H9 (cell line): Measurements from ENCODE around the gene MRPL36. TPM values are rescaled to one million over a fixed set of nuclear protein-coding genes. Genes with fewer than 3 reads are reported as not detected.

Source experiments
- DNase-seq: peaks from one replicate; pipeline ENCODE4 v3.0.0-alpha.2; 2017
- H2AFZ ChIP-seq: one replicate; pipeline ENCODE4 v1.6.1; 2013; ENCODE audit warnings: mild to moderate bottlenecking, low read length, control low read depth, moderate library complexity
- H2AK5ac ChIP-seq: 2 replicates; pipeline ENCODE4 v1.6.1; 2013; ENCODE audit warnings: low read length, control low read depth, mixed read lengths; ENCODE audit not compliant: insufficient read length
- H2BK120ac ChIP-seq: one replicate; pipeline ENCODE4 v1.6.1; 2013; ENCODE audit warnings: low read depth, mild to moderate bottlenecking, low read length, control low read depth, inconsistent platforms; ENCODE audit not compliant: poor library complexity, severe bottlenecking
- H2BK12ac ChIP-seq: 2 replicates; pipeline ENCODE4 v1.6.1; 2013; ENCODE audit warnings: low read length, control low read depth, mixed read lengths, low read depth; ENCODE audit not compliant: insufficient read length
- H2BK15ac ChIP-seq: 2 replicates; pipeline ENCODE4 v1.6.1; 2013; ENCODE audit warnings: low read depth, low read length, control low read depth
- H2BK20ac ChIP-seq: one replicate; pipeline ENCODE4 v1.6.1; 2013; ENCODE audit warnings: low read depth, mild to moderate bottlenecking, low read length, control low read depth, inconsistent platforms; ENCODE audit not compliant: poor library complexity, severe bottlenecking
- H2BK5ac ChIP-seq: 2 replicates; pipeline ENCODE4 v1.6.1; 2013; ENCODE audit warnings: low read length, control low read depth, mixed read lengths; ENCODE audit not compliant: insufficient read length
- H3K14ac ChIP-seq: 2 replicates; pipeline ENCODE4 v1.6.1; 2013; ENCODE audit warnings: low read length, control low read depth; ENCODE audit not compliant: insufficient read depth
- H3K18ac ChIP-seq: 2 replicates; pipeline ENCODE4 v1.6.1; 2013; ENCODE audit warnings: low read depth, mild to moderate bottlenecking, mixed read lengths, low read length, control low read depth; ENCODE audit not compliant: insufficient read length
- H3K23ac ChIP-seq: 2 replicates; pipeline ENCODE4 v1.6.1; 2013; ENCODE audit warnings: low read length, control low read depth, mixed read lengths, low read depth; ENCODE audit not compliant: insufficient read length
- H3K23me2 ChIP-seq: 2 replicates; pipeline ENCODE4 v1.6.1; 2013; ENCODE audit warnings: low read depth, mild to moderate bottlenecking, mixed read lengths, low read length, control low read depth; ENCODE audit not compliant: insufficient read length, poor library complexity, severe bottlenecking
- H3K27ac ChIP-seq: 2 replicates; pipeline ENCODE4 v1.5.1; 2013; ENCODE audit warnings: low read length, control low read depth, mixed read lengths, low read depth; ENCODE audit not compliant: insufficient read length
- H3K27me3 ChIP-seq: 2 replicates; pipeline ENCODE4 v1.6.1; 2013; ENCODE audit warnings: low read length, control low read depth, inconsistent platforms; ENCODE audit not compliant: insufficient read depth
- H3K4ac ChIP-seq: 2 replicates; pipeline ENCODE4 v1.6.1; 2013; ENCODE audit warnings: low read depth, mild to moderate bottlenecking, control low read depth, inconsistent platforms, low read length, moderate library complexity
- H3K4me1 ChIP-seq: 2 replicates; pipeline ENCODE4 v1.6.1; 2013; ENCODE audit warnings: low read length, control low read depth, inconsistent platforms; ENCODE audit not compliant: insufficient read depth
- H3K4me2 ChIP-seq: 2 replicates; pipeline ENCODE4 v1.6.1; 2013; ENCODE audit warnings: low read length, control low read depth, mixed read lengths; ENCODE audit not compliant: insufficient read length, insufficient read depth
- H3K56ac ChIP-seq: 2 replicates; pipeline ENCODE4 v1.6.1; 2013; ENCODE audit warnings: low read depth, mild to moderate bottlenecking, mixed read lengths, low read length, control low read depth; ENCODE audit not compliant: insufficient read length
- H3K79me1 ChIP-seq: 2 replicates; pipeline ENCODE4 v1.6.1; 2013; ENCODE audit warnings: low read depth, mild to moderate bottlenecking, moderate library complexity, low read length, control low read depth, inconsistent platforms; ENCODE audit not compliant: insufficient read depth, poor library complexity, severe bottlenecking
- H3K79me2 ChIP-seq: 2 replicates; pipeline ENCODE4 v1.6.1; 2013; ENCODE audit warnings: low read length, control low read depth, inconsistent platforms; ENCODE audit not compliant: insufficient read depth
- H3K9ac ChIP-seq: 2 replicates; pipeline ENCODE4 v1.6.1; 2013; ENCODE audit warnings: low read length, control low read depth, mixed read lengths; ENCODE audit not compliant: insufficient read length; ENCODE audit errors: extremely low read depth
- H3K9me3 ChIP-seq: one replicate; pipeline ENCODE4 v1.6.1; 2013; ENCODE audit warnings: low read depth, low read length, inconsistent platforms; ENCODE audit not compliant: control insufficient read depth
- H3T11ph ChIP-seq: one replicate; pipeline ENCODE4 v1.6.1; 2013; ENCODE audit warnings: mild to moderate bottlenecking, low read length, control low read depth, inconsistent platforms
- H4K20me1 ChIP-seq: one replicate; pipeline ENCODE4 v1.6.1; 2013; ENCODE audit not compliant: control insufficient read depth, insufficient read length, insufficient read depth
- H4K5ac ChIP-seq: 2 replicates; pipeline ENCODE4 v1.6.1; 2013; ENCODE audit warnings: low read depth, mild to moderate bottlenecking, mixed read lengths, low read length, control low read depth; ENCODE audit not compliant: insufficient read length
- H4K8ac ChIP-seq: replicated peaks from 2 replicates; pipeline ENCODE4 v1.6.1; 2013; ENCODE audit warnings: low read length, control low read depth, mixed read lengths, low read depth; ENCODE audit not compliant: insufficient read length
- H4K91ac ChIP-seq: 2 replicates; pipeline ENCODE4 v1.6.1; 2013; ENCODE audit warnings: low read depth, mild to moderate bottlenecking, moderate library complexity, mixed read lengths, low read length, control low read depth; ENCODE audit not compliant: insufficient read length
- H3K27ac Mint-ChIP-seq, 3 experiments: 2 replicates in 2 of 3; 3 replicates in 1 of 3; pipeline ENCODE4 v1.8.0; 2020 to 2021; ENCODE audit warnings: mixed read lengths in 3 of 3, mild to moderate bottlenecking in 1 of 3, moderate library complexity in 1 of 3
- H3K27me3 Mint-ChIP-seq: 2 replicates; pipeline ENCODE4 v1.8.0; 2021; ENCODE audit warnings: low read depth, mild to moderate bottlenecking, moderate library complexity, mixed read lengths
- H3K36me3 Mint-ChIP-seq, 3 experiments: 2 replicates in 2 of 3; 3 replicates in 1 of 3; pipeline ENCODE4 v1.8.0; 2020 to 2021; ENCODE audit warnings: low read depth in 3 of 3, mixed read lengths in 3 of 3; ENCODE audit not compliant: insufficient read depth in 1 of 3
- H3K4me1 Mint-ChIP-seq, 2 experiments: 2 replicates each; pipeline ENCODE4 v1.8.0; 2020; ENCODE audit warnings: mixed read lengths in 2 of 2
- H3K4me3 Mint-ChIP-seq, 2 experiments: 2 replicates in 1 of 2; 3 replicates in 1 of 2; pipeline ENCODE4 v1.8.0; 2020 to 2021; ENCODE audit warnings: mild to moderate bottlenecking in 2 of 2, mixed read lengths in 2 of 2, moderate library complexity in 1 of 2
- H3K9me3 Mint-ChIP-seq, 2 experiments: 2 replicates in 1 of 2; 3 replicates in 1 of 2; pipeline ENCODE4 v1.8.0; 2020; ENCODE audit warnings: mild to moderate bottlenecking in 2 of 2, mixed read lengths in 2 of 2, moderate library complexity in 1 of 2
- WGBS: extraction: QIAGEN DNeasy Blood & Tissue Kit; methylation state at CpG from one replicate; pipeline ENCODE4 v1.1.7; 2013; ENCODE audit warnings: missing lambda C conversion rate, low lambda C conversion rate, mixed read lengths; ENCODE audit not compliant: insufficient read length; ENCODE audit errors: extremely low coverage; 5-methylcytosine and 5-hydroxymethylcytosine counted together
- total RNA-seq: library from RNA; stranded (reverse); gene quantifications from 2 replicates; pipeline ENCODE4 v1.2.1, GENCODE V29; 2021
- TF ChIP-seq, protein P1 (sequence below): fragments of 200-600 bp; sonication (generic); conservative IDR thresholded peaks from 3 replicates; pipeline ENCODE4 v1.8.0; 2021; ENCODE audit warnings: antibody characterized with exemption, mild to moderate bottlenecking

Gene MRPL36
- total RNA-seq, 1 experiment from 2014 or later = 67.3 TPM

DNA sequence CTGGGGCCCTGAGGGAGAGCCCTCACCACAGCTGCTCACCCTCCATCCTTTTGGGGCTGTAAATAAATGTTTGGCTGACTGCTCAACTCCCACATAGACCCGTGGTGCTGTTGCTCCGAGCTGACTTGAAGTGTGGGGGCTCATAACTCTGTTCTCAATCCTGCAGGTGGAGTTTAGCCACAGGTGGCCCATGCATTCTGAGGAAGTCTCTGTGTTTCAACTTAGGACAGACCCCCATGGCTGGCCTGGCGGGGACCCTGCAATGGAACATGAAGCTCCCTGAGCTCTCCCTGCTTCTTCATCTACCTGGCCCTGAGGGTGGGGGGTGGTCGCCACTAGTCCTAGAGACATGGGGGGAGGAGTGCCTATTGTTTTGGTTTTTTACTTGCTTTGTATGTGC is 21.3 kb upstream of the MRPL36 start:
- H3K4me3 Mint-ChIP-seq = no peak overlapping the region
- Histone ChIP-seq H2BK5ac (no peak overlapping the region), H3K23ac (no peak overlapping the region), H3K9me3 (no peaks in the 10 kb centered on the region), H2AFZ (no peak overlapping the region), H4K8ac (no peak overlapping the region), H2AK5ac (no peak overlapping the region), H3K79me2 (no peaks in the 10 kb centered on the region), H4K5ac (no peak overlapping the region), H3K27me3 (no peaks in the 10 kb centered on the region), H4K20me1 (no peaks in the 10 kb centered on the region), H3T11ph (no peak overlapping the region), H3K4ac (no peak overlapping the region), H3K18ac (no peak overlapping the region), H4K91ac (no peak overlapping the region), H2BK12ac (no peak overlapping the region), H3K27ac (no peak overlapping the region), H3K4me1 (no peaks in the 10 kb centered on the region), H2BK120ac (no peak overlapping the region), H2BK15ac (no peak overlapping the region), H3K56ac (no peak overlapping the region), H3K23me2 (no peaks in the 10 kb centered on the region), H3K4me2 (no peak overlapping the region), H3K79me1 (no peaks in the 10 kb centered on the region), H2BK20ac (no peak overlapping the region), H3K9ac (no peak overlapping the region), H3K14ac (no peak overlapping the region)
- DNase-seq = no peak
- no CpG with 5 or more reads among the region's 4 CpGs for WGBS
- no peaks in the 10 kb centered on the region; the same call in 1 of the 2 replicates for H3K27me3 Mint-ChIP-seq
- TF ChIP-seq, protein P1, sequence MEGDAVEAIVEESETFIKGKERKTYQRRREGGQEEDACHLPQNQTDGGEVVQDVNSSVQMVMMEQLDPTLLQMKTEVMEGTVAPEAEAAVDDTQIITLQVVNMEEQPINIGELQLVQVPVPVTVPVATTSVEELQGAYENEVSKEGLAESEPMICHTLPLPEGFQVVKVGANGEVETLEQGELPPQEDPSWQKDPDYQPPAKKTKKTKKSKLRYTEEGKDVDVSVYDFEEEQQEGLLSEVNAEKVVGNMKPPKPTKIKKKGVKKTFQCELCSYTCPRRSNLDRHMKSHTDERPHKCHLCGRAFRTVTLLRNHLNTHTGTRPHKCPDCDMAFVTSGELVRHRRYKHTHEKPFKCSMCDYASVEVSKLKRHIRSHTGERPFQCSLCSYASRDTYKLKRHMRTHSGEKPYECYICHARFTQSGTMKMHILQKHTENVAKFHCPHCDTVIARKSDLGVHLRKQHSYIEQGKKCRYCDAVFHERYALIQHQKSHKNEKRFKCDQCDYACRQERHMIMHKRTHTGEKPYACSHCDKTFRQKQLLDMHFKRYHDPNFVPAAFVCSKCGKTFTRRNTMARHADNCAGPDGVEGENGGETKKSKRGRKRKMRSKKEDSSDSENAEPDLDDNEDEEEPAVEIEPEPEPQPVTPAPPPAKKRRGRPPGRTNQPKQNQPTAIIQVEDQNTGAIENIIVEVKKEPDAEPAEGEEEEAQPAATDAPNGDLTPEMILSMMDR = no peak
- H3K4me1 Mint-ChIP-seq = peaks cover 19 to 26% of the 10 kb centered on the region in 2 experiments
- no peak overlapping the region; a peak in 1 of 7 replicates for H3K27ac Mint-ChIP-seq
- no peaks in the 10 kb centered on the region for H3K9me3 Mint-ChIP-seq
- peaks cover 35 to 74% (median 59%) of the 10 kb centered on the region in 3 experiments for H3K36me3 Mint-ChIP-seq
